Mesenchymal stem cell (in vitro differentiated cells and primary cell): ENCODE data around the gene ZSWIM4.

Experiments
- DNase-seq: peaks from one replicate; pipeline ENCODE4 v3.0.0-alpha.2; 2013
- H2AFZ ChIP-seq: one replicate; pipeline ENCODE4 v1.6.1; 2013; ENCODE audit warnings: low read depth, mild to moderate bottlenecking, control low read depth, inconsistent platforms, low read length, moderate library complexity
- H2AK5ac ChIP-seq: 2 replicates; pipeline ENCODE4 v1.6.1; 2013; ENCODE audit warnings: low read length, moderate library complexity, mild to moderate bottlenecking, inconsistent platforms; ENCODE audit not compliant: severe bottlenecking
- H2BK120ac ChIP-seq: one replicate; pipeline ENCODE4 v1.6.1; 2013; ENCODE audit warnings: low read depth, mild to moderate bottlenecking, inconsistent platforms, low read length, moderate library complexity
- H2BK12ac ChIP-seq, 2 experiments: one replicate each; pipeline ENCODE4 v1.6.1; 2013; ENCODE audit warnings: inconsistent platforms in 2 of 2, low read length in 2 of 2, mild to moderate bottlenecking in 2 of 2, moderate library complexity in 2 of 2, control low read depth in 1 of 2
- H2BK15ac ChIP-seq: one replicate; pipeline ENCODE4 v1.6.1; 2013; ENCODE audit warnings: mild to moderate bottlenecking, low read depth, inconsistent platforms; ENCODE audit not compliant: poor library complexity, severe bottlenecking
- H2BK5ac ChIP-seq: 2 replicates; pipeline ENCODE4 v1.6.1; 2013; ENCODE audit warnings: low read depth, mild to moderate bottlenecking, low read length, control low read depth, inconsistent platforms; ENCODE audit not compliant: poor library complexity, severe bottlenecking
- H3K14ac ChIP-seq, 2 experiments: one replicate each; pipeline ENCODE4 v1.6.1; 2013; ENCODE audit warnings: inconsistent platforms in 2 of 2, low read length in 2 of 2, control low read depth in 1 of 2, mild to moderate bottlenecking in 1 of 2, moderate library complexity in 1 of 2
- H3K18ac ChIP-seq, 2 experiments: one replicate each; pipeline ENCODE4 v1.6.1; 2013; ENCODE audit warnings: inconsistent platforms in 2 of 2, low read length in 2 of 2, control low read depth in 1 of 2, low read depth in 1 of 2, mild to moderate bottlenecking in 1 of 2
- H3K23ac ChIP-seq, 2 experiments: one replicate each; pipeline ENCODE4 v1.6.1; 2013; ENCODE audit warnings: inconsistent platforms in 2 of 2, low read length in 2 of 2, mild to moderate bottlenecking in 2 of 2, moderate library complexity in 2 of 2, control low read depth in 1 of 2
- H3K27ac ChIP-seq: 2 replicates; pipeline ENCODE4 v1.5.1; 2013; ENCODE audit warnings: mild to moderate bottlenecking, moderate library complexity, low read length, control low read depth, inconsistent platforms; ENCODE audit not compliant: poor library complexity, severe bottlenecking
- H3K27me3 ChIP-seq, 2 experiments: 2 replicates each; pipeline versions ENCODE4 v1.6.1 to v1.7.0; 2013; ENCODE audit warnings: low read length in 2 of 2, mild to moderate bottlenecking in 2 of 2, moderate library complexity in 2 of 2, control low read depth in 1 of 2, inconsistent platforms in 1 of 2; ENCODE audit not compliant: control insufficient read depth in 1 of 2, insufficient read depth in 1 of 2
- H3K36me3 ChIP-seq, 2 experiments: 2 replicates each; pipeline versions ENCODE4 v1.6.1 to v1.7.0; 2013; ENCODE audit warnings: low read length in 2 of 2, control low read depth in 1 of 2, inconsistent platforms in 1 of 2, low read depth in 1 of 2, mild to moderate bottlenecking in 1 of 2; ENCODE audit not compliant: insufficient read depth in 2 of 2, control insufficient read depth in 1 of 2
- H3K4ac ChIP-seq, 2 experiments: one replicate each; pipeline ENCODE4 v1.6.1; 2013; ENCODE audit warnings: inconsistent platforms in 2 of 2, low read length in 2 of 2, mild to moderate bottlenecking in 2 of 2, moderate library complexity in 2 of 2, control low read depth in 1 of 2, low read depth in 1 of 2
- H3K4me1 ChIP-seq: 2 replicates; pipeline ENCODE4 v1.6.1; 2013; ENCODE audit warnings: low read depth, low read length, control low read depth; ENCODE audit not compliant: control insufficient read depth, insufficient read depth
- H3K4me2 ChIP-seq: 2 replicates; pipeline ENCODE4 v1.6.1; 2013; ENCODE audit warnings: low read length, mild to moderate bottlenecking, inconsistent platforms; ENCODE audit not compliant: poor library complexity, severe bottlenecking
- H3K4me3 ChIP-seq, 2 experiments: 2 replicates each; pipeline versions ENCODE4 v1.5.1 to v1.7.0; 2013; ENCODE audit warnings: low read length in 2 of 2, mild to moderate bottlenecking in 2 of 2, control low read depth in 1 of 2, low read depth in 1 of 2; ENCODE audit not compliant: insufficient read depth in 1 of 2
- H3K79me1 ChIP-seq: replicated peaks from 2 replicates; pipeline ENCODE4 v1.6.1; 2013; ENCODE audit warnings: mild to moderate bottlenecking, control low read depth, low read length, inconsistent platforms; ENCODE audit not compliant: poor library complexity, severe bottlenecking
- H3K9ac ChIP-seq: 2 replicates; pipeline ENCODE4 v1.7.0; 2013; ENCODE audit warnings: mild to moderate bottlenecking, low read length, moderate library complexity
- H3K9me3 ChIP-seq: 2 replicates; pipeline ENCODE4 v1.7.0; 2013; ENCODE audit warnings: mild to moderate bottlenecking, low read length; ENCODE audit not compliant: control insufficient read depth
- H4K8ac ChIP-seq: one replicate; pipeline ENCODE4 v1.6.1; 2013; ENCODE audit warnings: inconsistent platforms, mild to moderate bottlenecking, low read length, moderate library complexity
- H4K91ac ChIP-seq: one replicate; pipeline ENCODE4 v1.6.1; 2013; ENCODE audit warnings: mild to moderate bottlenecking, low read length, inconsistent platforms
- WGBS: methylation state at CpG from one replicate; pipeline ENCODE4 v1.1.7; 2013; ENCODE audit warnings: mixed read lengths; 5-methylcytosine and 5-hydroxymethylcytosine counted together

The ZSWIM4 gene

DNA sequence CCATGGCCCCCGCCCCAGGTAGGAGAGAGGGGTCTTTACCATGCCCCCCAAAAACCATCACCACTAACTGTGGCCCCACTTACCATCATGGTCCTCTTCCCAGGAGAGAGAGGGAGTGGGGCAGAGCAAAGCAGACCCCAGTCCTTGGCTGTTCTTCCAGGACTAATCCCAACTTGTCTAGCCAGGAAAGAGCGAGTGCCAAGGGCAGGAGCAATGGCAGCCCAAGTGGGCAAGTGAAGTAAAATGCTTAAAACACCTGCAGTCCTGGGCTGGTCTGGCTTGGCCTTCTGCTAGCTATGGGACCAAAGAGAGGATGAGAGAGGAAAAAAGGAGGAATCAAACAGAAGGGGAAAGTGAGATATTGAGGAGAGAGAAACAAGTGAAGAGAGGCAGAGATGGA, 17.9 kb downstream of the ZSWIM4 start:
- H2BK15ac ChIP-seq: no peak overlapping the region
- H2AK5ac ChIP-seq: no peak overlapping the region
- H3K27ac ChIP-seq: no peak overlapping the region
- no peak overlapping the region for H3K23ac ChIP-seq
- no peaks in the 10 kb centered on the region for H3K27me3 ChIP-seq
- H2AFZ ChIP-seq: no peak overlapping the region
- H4K91ac ChIP-seq: no peak overlapping the region
- H3K9ac ChIP-seq: no peak overlapping the region
- H2BK12ac ChIP-seq: no peak overlapping the region
- H3K4me1 ChIP-seq: no peaks in the 10 kb centered on the region
- H3K79me1 ChIP-seq: no peaks in the 10 kb centered on the region
- no peak overlapping the region for H4K8ac ChIP-seq
- no peaks in the 10 kb centered on the region for H3K9me3 ChIP-seq
- 98% methylated on average over 2 of the region's 2 CpGs for WGBS
- no peak overlapping the region for H3K18ac ChIP-seq
- peaks cover 60 to 74% of the 10 kb centered on the region in 2 experiments for H3K36me3 ChIP-seq
- H3K4me3 ChIP-seq: no peak overlapping the region
- H2BK5ac ChIP-seq: no peak overlapping the region
- no peak overlapping the region for H2BK120ac ChIP-seq
- no peak overlapping the region for H3K14ac ChIP-seq
- no peak overlapping the region for H3K4me2 ChIP-seq
- DNase-seq: no peak
- no peak overlapping the region for H3K4ac ChIP-seq

DNA sequence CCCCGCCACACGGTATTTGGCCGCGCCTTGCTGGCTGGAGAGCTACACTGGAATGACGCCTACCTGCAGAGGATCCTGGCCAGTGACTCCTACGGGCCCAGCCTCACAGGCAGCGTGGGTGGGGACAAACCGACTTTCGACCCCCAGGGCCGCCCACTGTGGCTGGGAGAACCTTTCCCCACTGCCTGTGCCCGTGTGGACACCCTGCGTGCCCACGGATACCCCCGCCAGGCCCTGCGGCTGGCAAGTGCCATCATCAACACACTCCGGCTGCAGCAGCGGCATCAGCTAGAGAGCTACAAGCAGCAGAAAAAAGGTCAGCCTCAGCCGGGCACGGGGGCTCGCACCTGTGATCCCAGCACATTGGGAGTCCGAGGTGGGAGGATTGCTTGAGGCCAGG, 19.3 kb downstream of the ZSWIM4 start:
- Histone ChIP-seq H2AFZ (no peak overlapping the region), H3K23ac (no peak overlapping the region), H3K9me3 (no peaks in the 10 kb centered on the region), H2BK5ac (no peak overlapping the region), H3K4ac (no peak overlapping the region), H3K9ac (no peak overlapping the region), H3K4me1 (no peaks in the 10 kb centered on the region), H4K8ac (no peak overlapping the region), H3K79me1 (no peaks in the 10 kb centered on the region), H3K4me2 (no peak overlapping the region), H3K27ac (no peak overlapping the region), H3K36me3 (peaks cover 55 to 69% of the 10 kb centered on the region in 2 experiments), H3K27me3 (no peaks in the 10 kb centered on the region), H3K4me3 (no peak overlapping the region), H3K14ac (no peak overlapping the region), H2AK5ac (no peak overlapping the region), H3K18ac (no peak overlapping the region), H2BK12ac (no peak overlapping the region), H4K91ac (no peak overlapping the region), H2BK15ac (no peak overlapping the region), H2BK120ac (no peak overlapping the region)
- DNase-seq: no peak
- WGBS: 98% methylated on average over 21 of the region's 21 CpGs

GRCh38 chr19:13817018-13817614, 21.9 kb downstream of the ZSWIM4 start:
- no peak overlapping the region for H3K9ac ChIP-seq
- H3K4ac ChIP-seq: no peak overlapping the region
- no peak overlapping the region for H4K8ac ChIP-seq
- no peaks in the 10 kb centered on the region for H3K9me3 ChIP-seq
- no peaks in the 10 kb centered on the region for H3K27me3 ChIP-seq
- no peak overlapping the region for H3K23ac ChIP-seq
- H3K36me3 ChIP-seq: peaks cover 50 to 59% of the 10 kb centered on the region in 2 experiments
- no peak overlapping the region for H2BK5ac ChIP-seq
- no peak overlapping the region for H3K14ac ChIP-seq
- 54% methylated on average over 11 of the region's 11 CpGs for WGBS
- no peaks in the 10 kb centered on the region for H3K4me1 ChIP-seq
- H2BK12ac ChIP-seq: no peak overlapping the region
- H3K27ac ChIP-seq: no peak overlapping the region
- H3K4me3 ChIP-seq: no peak overlapping the region
- no peak overlapping the region for H3K18ac ChIP-seq
- H2AK5ac ChIP-seq: no peak overlapping the region
- no peak overlapping the region for H2AFZ ChIP-seq
- no peak overlapping the region for H4K91ac ChIP-seq
- no peak overlapping the region for H2BK120ac ChIP-seq
- H3K4me2 ChIP-seq: no peak overlapping the region
- H3K79me1 ChIP-seq: no peaks in the 10 kb centered on the region
- H2BK15ac ChIP-seq: no peak overlapping the region
- DNase-seq: peak; percentile 49

DNA sequence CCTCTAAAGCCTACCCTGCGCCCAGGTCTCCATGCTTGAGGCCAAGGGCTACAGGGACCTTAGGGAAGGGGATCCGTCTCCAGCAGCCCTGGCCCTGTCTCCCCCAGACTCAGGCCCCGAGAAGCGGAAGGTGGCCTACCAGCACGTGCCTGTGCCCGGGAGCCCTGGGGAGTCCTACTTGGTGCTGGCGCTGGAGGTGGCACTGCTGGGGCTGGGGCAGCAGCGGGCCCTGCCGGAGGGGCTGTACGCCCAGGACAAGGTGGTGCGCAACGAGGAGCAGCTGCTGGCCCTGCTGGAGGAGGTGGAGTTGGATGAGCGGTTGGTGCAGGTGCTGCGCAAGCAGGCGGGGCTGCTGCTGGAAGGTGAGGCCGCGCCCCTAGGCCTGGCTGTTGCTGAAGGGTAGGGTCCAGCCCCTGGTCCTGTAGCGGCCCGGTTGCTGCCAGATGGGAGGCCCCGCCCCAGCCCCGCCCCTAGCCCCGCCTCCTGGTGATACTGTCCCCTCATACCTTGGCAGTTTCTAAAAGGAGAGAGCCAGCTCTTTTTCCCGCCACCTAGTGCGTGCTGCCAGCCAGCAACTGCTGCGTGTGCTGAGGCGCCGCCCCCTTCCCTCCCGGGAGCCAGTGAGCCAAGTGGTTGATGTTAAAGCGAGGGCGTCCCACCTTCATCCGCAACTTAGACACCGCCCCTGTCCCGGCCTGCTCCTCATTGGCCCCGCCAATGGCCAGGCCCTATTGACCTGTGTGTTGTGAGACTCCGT, 22.6 kb downstream of the ZSWIM4 start:
- Histone ChIP-seq H2BK5ac (no peak overlapping the region), H3K79me1 (no peaks in the 10 kb centered on the region), H3K14ac (no peak overlapping the region), H3K4me3 (no peak overlapping the region), H4K8ac (peak overlapping the region; percentile 86), H2AK5ac (no peak overlapping the region), H3K36me3 (peaks cover 47 to 55% of the 10 kb centered on the region in 2 experiments), H4K91ac (no peak overlapping the region), H3K18ac (no peak overlapping the region), H3K27me3 (no peaks in the 10 kb centered on the region), H3K9me3 (no peaks in the 10 kb centered on the region), H3K23ac (no peak overlapping the region), H2BK12ac (no peak overlapping the region), H3K4me1 (peaks cover 2% of the 10 kb centered on the region), H3K9ac (no peak overlapping the region), H3K4ac (peak overlapping the region in 1 of 2 experiments; percentile 51), H2BK120ac (no peak overlapping the region), H3K27ac (no peak overlapping the region), H3K4me2 (no peak overlapping the region), H2BK15ac (peak overlapping the region; percentile 60), H2AFZ (no peak overlapping the region)
- DNase-seq: peak; percentile 61
- 60% methylated on average over 35 of the region's 35 CpGs for WGBS
